ENCODE measurements around the gene FBXL7. TPM values are rescaled to one million over a fixed set of nuclear protein-coding genes. Genes with fewer than 3 reads are reported as not detected.

Gene FBXL7
- total and polyA plus RNA-seq, 9 of the 15 experiments (the other 6 are each of a cell fraction or from before 2014, with no cell fraction given) = 0.04 to 0.08 TPM; not detected in 7

GRCh38 chr5:15524712-15525111 lies 24.7 kb downstream of the FBXL7 start:
- Histone ChIP-seq H3K4me1 (replicated peaks in 1 of 2; ENCODE audit: control insufficient read depth in 2 of 2, insufficient read depth in 2 of 2, low read length in 2 of 2) (no peaks in the 10 kb centered on the region), H3K27ac (ENCODE audit: extremely low read depth, low read depth, low read length) (no peak overlapping the region), H2AFZ (ENCODE audit: low read depth, low read length) (no peak overlapping the region), H3K9me1 (ENCODE audit: control insufficient read depth, insufficient read depth, low read length) (no peaks in the 10 kb centered on the region), H4K20me1 (replicated peaks; ENCODE audit: control insufficient read depth, insufficient read depth, low read length) (no peaks in the 10 kb centered on the region), H3K4me3 (no peak overlapping the region), H3K79me2 (ENCODE audit: control insufficient read depth, insufficient read depth, low read length) (no peaks in the 10 kb centered on the region), H3K4me2 (ENCODE audit: insufficient read depth, low read length) (no peak overlapping the region), H3K36me3 (ENCODE audit: control insufficient read depth, insufficient read depth, low read length) (no peaks in the 10 kb centered on the region), H3K27me3 (ENCODE audit: control insufficient read depth in 2 of 2, insufficient read depth in 2 of 2, low read length in 2 of 2) (no peaks in the 10 kb centered on the region), H3K9ac (ENCODE audit: insufficient read depth in 1 of 2, low read depth in 2 of 2, low read length in 2 of 2) (no peak overlapping the region), H3K9me3 (replicated peaks; ENCODE audit: control insufficient read depth, insufficient read depth, low read depth, low read length) (no peaks in the 10 kb centered on the region)
- ChIA-PET CTCF (ENCODE audit: low intra/inter-chr PET ratio) (no interaction called here), POLR2A (no interaction called here)
- DNase-seq (ENCODE audit: extremely low read depth in 1 of 4, low spot score in 3 of 4) (no peak), ATAC-seq (no peak), FAIRE-seq (no peak)
- intact Hi-C loops (cut with micrococcal nuclease) (no loop called here), in situ Hi-C loops (cut with MboI) (no loop called here)
- TF ChIP-seq MNT (conservative IDR thresholded peaks at IDR 0.05) (no peak), ZNF263 (CRISPR knock-in tag; IDR thresholded peaks at IDR 0.05; ENCODE audit: borderline replicate concordance) (no peak), SRSF3 (IDR thresholded peaks at IDR 0.05; ENCODE audit: insufficient read depth, low read length) (no peak), CBFA2T3 (IDR thresholded peaks at IDR 0.05) (no peak), CC2D1A (IDR thresholded peaks at IDR 0.05) (no peak), MAFF (IDR thresholded peaks at IDR 0.05; ENCODE audit: low read length) (no peak), TBP (optimal IDR thresholded peaks at IDR 0.05; ENCODE audit: low read depth, low read length) (no peak), HMGN3 (IDR thresholded peaks at IDR 0.05; ENCODE audit: borderline replicate concordance, extremely low read depth, insufficient read length, low read depth, low read length) (no peak), NFRKB (IDR thresholded peaks at IDR 0.05; ENCODE audit: low read depth) (no peak), AFF1 (IDR thresholded peaks at IDR 0.05; ENCODE audit: low read depth in 1 of 2, partially characterized antibody in 2 of 2) (no peak), CREM (IDR thresholded peaks at IDR 0.05; ENCODE audit: low read depth) (no peak), ZNF707 (CRISPR knock-in tag; conservative IDR thresholded peaks at IDR 0.05) (no peak), E2F6 (IDR thresholded peaks at IDR 0.05; ENCODE audit: borderline replicate concordance in 1 of 2, extremely low read depth in 1 of 2, insufficient read depth in 1 of 2, insufficient read length in 1 of 2, low read depth in 1 of 2, low read length in 1 of 2, poor library complexity in 1 of 2, severe bottlenecking in 1 of 2) (no peak), ZNF766 (CRISPR knock-in tag; conservative IDR thresholded peaks at IDR 0.05) (no peak)
- BruUV-seq (replicated peaks) = no TSS peak
- WGBS (ENCODE audit: insufficient coverage, low coverage, missing lambda C conversion rate) = 0% methylated on average over 2 of the region's 2 CpGs

Measured in K562 (cell line).